ENCODE data around the gene SSH2.

DNA sequence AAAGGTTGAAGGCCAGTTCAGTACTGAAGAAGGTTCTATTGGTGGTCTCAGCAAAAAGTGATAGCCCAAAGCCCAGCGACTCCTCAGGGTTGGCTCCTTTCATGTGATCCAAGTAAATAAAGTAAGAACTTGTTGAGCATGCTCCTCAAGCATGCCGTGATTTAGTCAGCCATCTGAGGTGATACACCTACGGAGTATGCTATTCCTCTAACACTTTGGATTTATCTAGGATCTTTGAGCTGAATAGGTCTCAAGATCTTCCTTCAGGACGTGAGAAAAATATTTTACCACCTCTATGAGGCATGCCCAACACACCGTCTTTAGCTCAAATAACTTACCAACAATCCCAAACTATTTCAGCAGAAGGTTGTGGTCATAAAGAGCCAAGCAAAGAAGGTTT is 154.0 kb downstream of the SSH2 start:
- TF ChIP-seq, protein P1, sequence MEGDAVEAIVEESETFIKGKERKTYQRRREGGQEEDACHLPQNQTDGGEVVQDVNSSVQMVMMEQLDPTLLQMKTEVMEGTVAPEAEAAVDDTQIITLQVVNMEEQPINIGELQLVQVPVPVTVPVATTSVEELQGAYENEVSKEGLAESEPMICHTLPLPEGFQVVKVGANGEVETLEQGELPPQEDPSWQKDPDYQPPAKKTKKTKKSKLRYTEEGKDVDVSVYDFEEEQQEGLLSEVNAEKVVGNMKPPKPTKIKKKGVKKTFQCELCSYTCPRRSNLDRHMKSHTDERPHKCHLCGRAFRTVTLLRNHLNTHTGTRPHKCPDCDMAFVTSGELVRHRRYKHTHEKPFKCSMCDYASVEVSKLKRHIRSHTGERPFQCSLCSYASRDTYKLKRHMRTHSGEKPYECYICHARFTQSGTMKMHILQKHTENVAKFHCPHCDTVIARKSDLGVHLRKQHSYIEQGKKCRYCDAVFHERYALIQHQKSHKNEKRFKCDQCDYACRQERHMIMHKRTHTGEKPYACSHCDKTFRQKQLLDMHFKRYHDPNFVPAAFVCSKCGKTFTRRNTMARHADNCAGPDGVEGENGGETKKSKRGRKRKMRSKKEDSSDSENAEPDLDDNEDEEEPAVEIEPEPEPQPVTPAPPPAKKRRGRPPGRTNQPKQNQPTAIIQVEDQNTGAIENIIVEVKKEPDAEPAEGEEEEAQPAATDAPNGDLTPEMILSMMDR (IDR thresholded peaks at IDR 0.05; ENCODE audit: insufficient read depth, low read length, poor library complexity, severe bottlenecking): no peak
- TF ChIP-seq EZH2phosphoT487 (conservative IDR thresholded peaks at IDR 0.05; ENCODE audit: low read length): no peak

All from SU-DHL-6 (cell line).